Right lobe of liver (tissue), 6 donors: ENCODE data around the gene CUEDC1. TPM values are rescaled to one million over a fixed set of nuclear protein-coding genes. Genes with fewer than 3 reads are reported as not detected.

Experiments used
- ATAC-seq, 4 donors: fragments of 200-7000 bp; cut with Tn5 transposase; one replicate each; pipeline ENCODE4 v1.9.1; 2020; ENCODE audit warnings: mild to moderate bottlenecking in 4 of 4, moderate library complexity in 4 of 4
- DNase-seq, 3 donors: peaks; one replicate each; pipeline ENCODE4 v3.0.0-alpha.2; 2020
- H3K27ac ChIP-seq, 3 donors: fragments of 200-600 bp; one replicate each; pipeline ENCODE4 v1.8.0; 2022
- H3K27me3 ChIP-seq, 2 donors: fragments of 200-600 bp; one replicate each; pipeline ENCODE4 v1.8.0; 2022
- H3K36me3 ChIP-seq, 4 donors: fragments of 200-600 bp; sonication (generic) in 1 of 4; one replicate each; pipeline versions ENCODE4 v1.5.1 to v1.8.0; 2017 to 2022; ENCODE audit warnings: control low read depth in 1 of 4
- H3K4me1 ChIP-seq, 4 donors: fragments of 200-600 bp; sonication (generic) in 1 of 4; one replicate each; pipeline versions ENCODE4 v1.5.1 to v1.8.0; 2017 to 2022; ENCODE audit warnings: control low read depth in 1 of 4
- H3K4me3 ChIP-seq, 3 donors: fragments of 200-600 bp; one replicate each; pipeline ENCODE4 v1.8.0; 2022
- H3K9me3 ChIP-seq, 4 donors: fragments of 200-600 bp; sonication (generic) in 1 of 4; one replicate each; pipeline versions ENCODE4 v1.5.1 to v1.8.0; 2017 to 2022; ENCODE audit warnings: control low read depth in 1 of 4
- POLR2A ChIP-seq: fragments of 450-650 bp; IDR thresholded peaks from one replicate; pipeline ENCODE4 v1.6.1; 2017; ENCODE audit warnings: antibody characterized with exemption, mild to moderate bottlenecking
- WGBS: methylation state at CpG from one replicate; pipeline ENCODE4 v1.1.6; 2018; ENCODE audit warnings: low coverage, low lambda C conversion rate; ENCODE audit not compliant: insufficient coverage; ENCODE audit errors: missing lambda C conversion rate; 5-methylcytosine and 5-hydroxymethylcytosine counted together
- intact Hi-C, 2 donors: fragments of 100-400 bp; cut with DNase I; formaldehyde crosslinking; loops; one replicate each; pipeline versions ENCODE4 v1.11.2 to v1.14.1; 2022
- total RNA-seq, 6 experiments: library from RNA; depleted of rRNA in 2 of 6; stranded (reverse); fragments of >200 nt in 2 of 6; fragmentation: NEBNext Ultra II Directional in 3 of 6; extraction: Animal tissue kit (Norgen Biotek cat#: 25700) in 3 of 6; gene quantifications; one replicate each; pipeline versions ENCODE4 v1.1.0 to v1.2.4, GENCODE V29; 2016 to 2023
- TF ChIP-seq, protein P1 (sequence below), 4 donors: fragments of 200-600 bp in 3 of 4; fragments of 450-650 bp in 1 of 4; IDR thresholded peaks; one replicate each; pipeline versions ENCODE4 v1.5.1 to v1.8.0; 2016 to 2022; ENCODE audit warnings: antibody characterized with exemption in 4 of 4, mild to moderate bottlenecking in 2 of 4
- donor health status: DM: no; HTN: yes; CAD: no.
- donor health status: DM: no; HTN: no; CAD: no.
- donor health status: DM: no; HTN: no; CAD: no.
- donor health status: DM: no; HTN: yes; CAD: no.
- donor health status: DM: no; HTN: yes; CAD: no.

CUEDC1 gene
- total RNA-seq, 6 experiments from 2014 or later, result 4.0 to 8.5 (median 5.5) TPM

DNA sequence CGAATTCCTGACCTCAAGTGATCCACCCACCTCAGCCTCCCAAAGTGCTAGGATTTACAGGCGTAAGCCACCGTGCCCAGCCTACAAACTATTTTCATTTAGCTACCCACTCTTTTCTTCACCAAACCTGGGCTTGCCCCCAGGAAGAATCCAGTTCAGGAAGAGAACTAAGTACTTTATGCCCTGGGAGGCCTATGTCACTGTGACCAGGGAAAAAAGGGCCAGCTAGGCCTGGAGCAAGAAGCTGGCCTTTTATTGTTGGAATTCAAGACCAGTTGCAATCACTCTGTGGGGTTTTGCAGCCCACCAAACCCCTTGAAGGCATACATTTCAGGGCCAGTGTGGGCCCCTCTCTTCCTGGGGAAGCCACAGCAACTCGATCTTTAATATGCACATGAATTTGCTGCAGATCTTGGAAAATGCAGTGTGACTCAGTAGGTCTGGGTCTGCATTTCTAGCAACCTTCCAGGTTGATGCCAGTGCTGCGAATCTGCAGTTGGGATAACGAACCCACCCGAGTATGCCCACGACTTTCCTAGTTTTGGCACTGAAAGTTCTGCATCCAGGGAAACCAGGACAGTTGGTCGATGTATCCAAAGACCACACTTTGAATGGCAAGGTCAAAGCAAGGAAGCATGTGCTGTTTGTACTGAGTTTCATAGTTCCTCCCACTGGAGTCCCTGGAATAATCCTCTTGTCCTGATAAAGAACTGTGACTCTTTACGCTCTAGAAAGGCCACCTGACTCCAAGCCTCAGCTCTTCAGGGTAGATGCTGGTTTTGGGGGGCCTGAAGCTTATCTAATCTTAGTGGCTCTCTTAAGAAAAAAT lies 98.2 kb downstream of the CUEDC1 start:
- ATAC-seq (no peak), DNase-seq (no peak)
- intact Hi-C loops, result loop anchor here in 1 of 2 donors (5.0 kb wide), 1 partner anchor 145 kb away; no protein-coding TSS in a partner anchor
- TF ChIP-seq, protein P1, sequence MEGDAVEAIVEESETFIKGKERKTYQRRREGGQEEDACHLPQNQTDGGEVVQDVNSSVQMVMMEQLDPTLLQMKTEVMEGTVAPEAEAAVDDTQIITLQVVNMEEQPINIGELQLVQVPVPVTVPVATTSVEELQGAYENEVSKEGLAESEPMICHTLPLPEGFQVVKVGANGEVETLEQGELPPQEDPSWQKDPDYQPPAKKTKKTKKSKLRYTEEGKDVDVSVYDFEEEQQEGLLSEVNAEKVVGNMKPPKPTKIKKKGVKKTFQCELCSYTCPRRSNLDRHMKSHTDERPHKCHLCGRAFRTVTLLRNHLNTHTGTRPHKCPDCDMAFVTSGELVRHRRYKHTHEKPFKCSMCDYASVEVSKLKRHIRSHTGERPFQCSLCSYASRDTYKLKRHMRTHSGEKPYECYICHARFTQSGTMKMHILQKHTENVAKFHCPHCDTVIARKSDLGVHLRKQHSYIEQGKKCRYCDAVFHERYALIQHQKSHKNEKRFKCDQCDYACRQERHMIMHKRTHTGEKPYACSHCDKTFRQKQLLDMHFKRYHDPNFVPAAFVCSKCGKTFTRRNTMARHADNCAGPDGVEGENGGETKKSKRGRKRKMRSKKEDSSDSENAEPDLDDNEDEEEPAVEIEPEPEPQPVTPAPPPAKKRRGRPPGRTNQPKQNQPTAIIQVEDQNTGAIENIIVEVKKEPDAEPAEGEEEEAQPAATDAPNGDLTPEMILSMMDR (IDR thresholded peaks at IDR 0.05), result no peak
- no peak for TF ChIP-seq POLR2A
- Histone ChIP-seq H3K27me3 (peaks cover 0 to 3% of the 10 kb centered on the region in 2 donors), H3K36me3 (no peaks in the 10 kb centered on the region), H3K4me3 (no peak overlapping the region), H3K4me1 (peaks cover 0 to 8% (median 0%) of the 10 kb centered on the region in 4 donors), H3K27ac (no peak overlapping the region), H3K9me3 (no peaks in the 10 kb centered on the region)
- WGBS, result 58% methylated on average over 8 of the region's 10 CpGs

DNA sequence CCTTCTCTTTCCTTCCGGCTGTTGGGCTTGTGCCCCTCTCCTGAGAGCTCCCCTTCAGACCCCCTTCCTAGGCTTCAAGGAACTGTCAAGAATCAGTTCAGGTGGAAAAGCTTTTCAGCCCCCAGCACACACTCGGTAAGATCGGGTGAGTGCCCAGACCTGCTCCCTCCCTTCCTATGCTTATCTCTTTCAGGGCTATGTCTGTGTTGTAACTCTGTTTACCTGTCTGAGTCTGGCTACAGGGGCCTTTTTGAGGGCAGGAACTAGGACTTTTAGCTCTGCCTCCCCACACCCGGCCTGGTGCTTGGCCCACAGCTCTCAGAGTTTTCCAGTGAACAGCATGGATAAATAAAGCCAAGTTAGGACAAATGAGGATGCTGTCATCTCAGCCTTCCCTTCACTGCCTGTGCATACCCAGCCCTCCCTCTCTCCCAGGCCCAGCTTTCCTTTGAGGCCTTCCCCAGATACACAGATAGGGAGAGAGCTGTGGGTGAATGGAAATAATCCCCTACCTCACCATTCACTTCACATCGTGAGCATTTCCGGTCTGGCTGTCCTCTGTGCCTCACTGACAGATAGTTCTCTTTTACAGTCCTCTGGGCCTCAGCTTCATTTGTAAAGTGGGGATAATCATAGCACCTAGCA lies 99.7 kb downstream of the CUEDC1 start:
- TF ChIP-seq, protein P1 (IDR thresholded peaks at IDR 0.05), result no peak
- TF ChIP-seq POLR2A, result no peak
- 48% methylated on average over 5 of the region's 6 CpGs for WGBS
- H3K27me3 ChIP-seq, result no peaks in the 10 kb centered on the region
- ATAC-seq (peak in 1 of 4 donors; percentile 39), DNase-seq (peak in 1 of 3 donors; percentile 64)
- H3K9me3 ChIP-seq, result no peaks in the 10 kb centered on the region
- no peak overlapping the region for H3K27ac ChIP-seq
- intact Hi-C loops, result loop anchor here in 1 of 2 donors (5.0 kb wide), 1 partner anchor 147 kb away; no protein-coding TSS in a partner anchor
- H3K4me3 ChIP-seq, result no peak overlapping the region
- no peaks in the 10 kb centered on the region for H3K36me3 ChIP-seq
- H3K4me1 ChIP-seq, result no peaks in the 10 kb centered on the region

DNA sequence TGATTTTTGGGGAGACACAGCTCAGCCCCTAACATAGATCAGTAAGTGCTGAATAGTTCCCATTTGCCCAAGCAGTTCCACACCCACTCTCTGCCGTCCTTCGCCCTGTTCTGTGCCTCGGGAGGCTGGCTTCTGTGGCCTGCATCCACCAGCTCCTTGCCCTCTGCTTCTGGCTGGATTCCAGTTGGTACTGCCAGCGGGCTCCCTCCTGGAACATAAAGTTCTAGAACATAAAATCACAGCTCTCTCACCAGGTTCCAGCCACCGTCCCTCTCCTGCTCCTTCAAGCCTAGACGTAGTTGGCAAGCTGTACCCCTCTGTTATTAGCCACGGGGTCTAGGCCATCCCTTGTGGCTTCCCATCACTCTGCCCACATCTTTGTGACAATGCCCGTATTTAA lies 101.5 kb downstream of the CUEDC1 start:
- no peak overlapping the region for H3K4me3 ChIP-seq
- WGBS, result 53% methylated on average over 6 of the region's 8 CpGs
- intact Hi-C loops, result no loop called here
- ATAC-seq (no peak), DNase-seq (peak in 1 of 3 donors; percentile 69)
- no peaks in the 10 kb centered on the region for H3K27me3 ChIP-seq
- no peak overlapping the region for H3K27ac ChIP-seq
- H3K4me1 ChIP-seq, result peaks cover 0 to 6% (median 3%) of the 10 kb centered on the region in 4 donors
- no peaks in the 10 kb centered on the region for H3K9me3 ChIP-seq
- no peaks in the 10 kb centered on the region for H3K36me3 ChIP-seq
- no peak for TF ChIP-seq POLR2A
- TF ChIP-seq, protein P1 (IDR thresholded peaks at IDR 0.05), result no peak

DNA sequence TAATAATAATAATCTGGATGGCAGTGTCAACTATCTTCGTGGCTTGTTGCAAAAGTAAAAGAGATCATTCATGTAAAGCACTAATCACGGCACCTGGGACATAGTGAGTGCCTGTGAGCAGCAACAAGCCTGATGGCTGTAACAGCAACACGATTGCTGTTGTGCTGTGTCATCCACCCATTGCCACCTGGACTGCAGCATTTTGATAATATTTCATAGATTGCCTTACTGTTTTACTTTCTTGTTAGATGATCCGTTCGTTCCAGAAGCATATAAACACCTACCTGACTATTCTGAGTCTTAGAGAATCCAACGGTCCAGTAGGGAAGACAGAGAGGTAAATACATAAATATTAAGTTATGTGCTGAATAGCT lies 102.3 kb downstream of the CUEDC1 start:
- 60% methylated on average over 6 of the region's 6 CpGs for WGBS
- intact Hi-C loops, result no loop called here
- H3K36me3 ChIP-seq, result no peaks in the 10 kb centered on the region

More for the DNA sequence above, 102.3 kb downstream of the CUEDC1 start:
- peaks cover 0 to 9% (median 4%) of the 10 kb centered on the region in 4 donors for H3K4me1 ChIP-seq
- no peak overlapping the region for H3K4me3 ChIP-seq
- ATAC-seq, result no peak
- no peak for DNase-seq
- H3K27ac ChIP-seq, result no peak overlapping the region
- no peaks in the 10 kb centered on the region for H3K9me3 ChIP-seq
- TF ChIP-seq, protein P1 (IDR thresholded peaks at IDR 0.05), result no peak
- TF ChIP-seq POLR2A, result no peak
- H3K27me3 ChIP-seq, result no peaks in the 10 kb centered on the region
